WTC11 (cell line): ENCODE data around the gene KRTAP10-3.

Experiments
- CBFB ChIP-seq: sonication (generic); formaldehyde crosslinking; IDR thresholded peaks from 2 replicates; pipeline ENCODE4 v1.8.1; 2022; ENCODE audit warnings: mild to moderate bottlenecking, low read depth, missing genetic modification reagents
- CTCF ChIP-seq: fragments of 200-600 bp; IDR thresholded peaks from 2 replicates; pipeline ENCODE4 v1.8.0; 2022; ENCODE audit warnings: antibody characterized with exemption
- HMGA2 ChIP-seq: fragments of 250-450 bp; sonication (Bioruptor Pico); IDR thresholded peaks from 2 replicates; pipeline ENCODE4 v1.4.0; 2021; ENCODE audit warnings: mild to moderate bottlenecking, moderate library complexity
- KAT7 ChIP-seq: sonication (generic); formaldehyde crosslinking; IDR thresholded peaks from 2 replicates; pipeline ENCODE4 v1.8.1; 2023; ENCODE audit warnings: missing genetic modification reagents, mild to moderate bottlenecking, borderline replicate concordance
- MAX ChIP-seq: sonication (generic); formaldehyde crosslinking; IDR thresholded peaks from 2 replicates; pipeline ENCODE4 v1.8.0; 2022; ENCODE audit warnings: mild to moderate bottlenecking, missing genetic modification reagents
- TCF7 ChIP-seq: sonication (generic); formaldehyde crosslinking; IDR thresholded peaks from 2 replicates; pipeline ENCODE4 v1.8.0; 2022; ENCODE audit warnings: mild to moderate bottlenecking, low read depth, missing genetic modification reagents, moderate library complexity
- TF ChIP-seq, protein P1 (sequence below): fragments of 250-450 bp; sonication (Bioruptor Pico); IDR thresholded peaks from 2 replicates; pipeline ENCODE4 v1.8.0; 2021; ENCODE audit warnings: mild to moderate bottlenecking
- TF ChIP-seq, protein P2 (sequence below): sonication (generic); formaldehyde crosslinking; IDR thresholded peaks from 2 replicates; pipeline ENCODE4 v1.8.0; 2022; ENCODE audit warnings: missing genetic modification reagents
- TF ChIP-seq, protein P3 (sequence below): sonication (generic); formaldehyde crosslinking; IDR thresholded peaks from 2 replicates; pipeline ENCODE4 v1.8.1; 2023; ENCODE audit warnings: mild to moderate bottlenecking, missing genetic modification reagents

- TF ChIP-seq CTCF (no peak), TCF7 (CRISPR knock-in tag) (no peak), MAX (CRISPR knock-in tag) (no peak), HMGA2 (CRISPR knock-in tag) (no peak), CBFB (CRISPR knock-in tag) (no peak), KAT7 (CRISPR knock-in tag) (no peak)
- TF ChIP-seq, protein P1, sequence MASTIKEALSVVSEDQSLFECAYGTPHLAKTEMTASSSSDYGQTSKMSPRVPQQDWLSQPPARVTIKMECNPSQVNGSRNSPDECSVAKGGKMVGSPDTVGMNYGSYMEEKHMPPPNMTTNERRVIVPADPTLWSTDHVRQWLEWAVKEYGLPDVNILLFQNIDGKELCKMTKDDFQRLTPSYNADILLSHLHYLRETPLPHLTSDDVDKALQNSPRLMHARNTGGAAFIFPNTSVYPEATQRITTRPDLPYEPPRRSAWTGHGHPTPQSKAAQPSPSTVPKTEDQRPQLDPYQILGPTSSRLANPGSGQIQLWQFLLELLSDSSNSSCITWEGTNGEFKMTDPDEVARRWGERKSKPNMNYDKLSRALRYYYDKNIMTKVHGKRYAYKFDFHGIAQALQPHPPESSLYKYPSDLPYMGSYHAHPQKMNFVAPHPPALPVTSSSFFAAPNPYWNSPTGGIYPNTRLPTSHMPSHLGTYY (CRISPR knock-in tag), result no peak
- TF ChIP-seq, protein P2, sequence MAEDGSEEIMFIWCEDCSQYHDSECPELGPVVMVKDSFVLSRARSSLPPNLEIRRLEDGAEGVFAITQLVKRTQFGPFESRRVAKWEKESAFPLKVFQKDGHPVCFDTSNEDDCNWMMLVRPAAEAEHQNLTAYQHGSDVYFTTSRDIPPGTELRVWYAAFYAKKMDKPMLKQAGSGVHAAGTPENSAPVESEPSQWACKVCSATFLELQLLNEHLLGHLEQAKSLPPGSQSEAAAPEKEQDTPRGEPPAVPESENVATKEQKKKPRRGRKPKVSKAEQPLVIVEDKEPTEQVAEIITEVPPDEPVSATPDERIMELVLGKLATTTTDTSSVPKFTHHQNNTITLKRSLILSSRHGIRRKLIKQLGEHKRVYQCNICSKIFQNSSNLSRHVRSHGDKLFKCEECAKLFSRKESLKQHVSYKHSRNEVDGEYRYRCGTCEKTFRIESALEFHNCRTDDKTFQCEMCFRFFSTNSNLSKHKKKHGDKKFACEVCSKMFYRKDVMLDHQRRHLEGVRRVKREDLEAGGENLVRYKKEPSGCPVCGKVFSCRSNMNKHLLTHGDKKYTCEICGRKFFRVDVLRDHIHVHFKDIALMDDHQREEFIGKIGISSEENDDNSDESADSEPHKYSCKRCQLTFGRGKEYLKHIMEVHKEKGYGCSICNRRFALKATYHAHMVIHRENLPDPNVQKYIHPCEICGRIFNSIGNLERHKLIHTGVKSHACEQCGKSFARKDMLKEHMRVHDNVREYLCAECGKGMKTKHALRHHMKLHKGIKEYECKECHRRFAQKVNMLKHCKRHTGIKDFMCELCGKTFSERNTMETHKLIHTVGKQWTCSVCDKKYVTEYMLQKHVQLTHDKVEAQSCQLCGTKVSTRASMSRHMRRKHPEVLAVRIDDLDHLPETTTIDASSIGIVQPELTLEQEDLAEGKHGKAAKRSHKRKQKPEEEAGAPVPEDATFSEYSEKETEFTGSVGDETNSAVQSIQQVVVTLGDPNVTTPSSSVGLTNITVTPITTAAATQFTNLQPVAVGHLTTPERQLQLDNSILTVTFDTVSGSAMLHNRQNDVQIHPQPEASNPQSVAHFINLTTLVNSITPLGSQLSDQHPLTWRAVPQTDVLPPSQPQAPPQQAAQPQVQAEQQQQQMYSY (CRISPR knock-in tag), result no peak
- TF ChIP-seq, protein P3, sequence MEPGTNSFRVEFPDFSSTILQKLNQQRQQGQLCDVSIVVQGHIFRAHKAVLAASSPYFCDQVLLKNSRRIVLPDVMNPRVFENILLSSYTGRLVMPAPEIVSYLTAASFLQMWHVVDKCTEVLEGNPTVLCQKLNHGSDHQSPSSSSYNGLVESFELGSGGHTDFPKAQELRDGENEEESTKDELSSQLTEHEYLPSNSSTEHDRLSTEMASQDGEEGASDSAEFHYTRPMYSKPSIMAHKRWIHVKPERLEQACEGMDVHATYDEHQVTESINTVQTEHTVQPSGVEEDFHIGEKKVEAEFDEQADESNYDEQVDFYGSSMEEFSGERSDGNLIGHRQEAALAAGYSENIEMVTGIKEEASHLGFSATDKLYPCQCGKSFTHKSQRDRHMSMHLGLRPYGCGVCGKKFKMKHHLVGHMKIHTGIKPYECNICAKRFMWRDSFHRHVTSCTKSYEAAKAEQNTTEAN, result no peak
Measured at GRCh38 chr21:44508426-44508710, 50.2 kb downstream of the KRTAP10-3 start.
